CD1c-positive myeloid dendritic cell (primary cell): ENCODE measurements around the gene MYZAP.

Experiments
- DNase-seq: peaks from one replicate; pipeline ENCODE4 v3.0.0-alpha.2; 2016; ENCODE audit errors: extremely low spot score

The MYZAP gene

GRCh38 chr15:57662091-57662744 is 70.5 kb downstream of the MYZAP start:
- DNase-seq: no peak

GRCh38 chr15:57662802-57663201 is 71.1 kb downstream of the MYZAP start:
- no peak for DNase-seq

DNA sequence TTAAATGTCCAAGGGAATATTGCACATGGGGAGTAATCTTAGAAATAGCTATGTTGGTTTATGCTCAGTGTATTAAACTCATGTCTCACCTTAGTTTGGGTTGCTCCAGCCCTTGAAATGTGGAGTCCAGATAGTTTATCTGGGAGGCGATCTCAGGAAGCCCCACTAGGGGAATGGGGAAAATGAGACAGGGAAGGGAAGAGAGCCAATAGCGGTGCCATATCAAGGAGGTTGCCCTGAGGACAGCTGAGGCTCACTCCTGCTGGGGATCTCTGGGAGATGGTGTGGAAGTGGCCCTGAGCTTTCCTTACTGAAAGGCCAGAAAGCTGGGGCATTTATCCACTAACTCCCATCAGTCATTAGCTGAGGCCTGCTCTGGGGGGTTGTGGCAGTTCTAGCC is 71.6 kb downstream of the MYZAP start:
- no peak for DNase-seq

- DNase-seq: no peak
These were observed 73.5 kb downstream of the MYZAP start for GRCh38 chr15:57665194-57665593.

DNA sequence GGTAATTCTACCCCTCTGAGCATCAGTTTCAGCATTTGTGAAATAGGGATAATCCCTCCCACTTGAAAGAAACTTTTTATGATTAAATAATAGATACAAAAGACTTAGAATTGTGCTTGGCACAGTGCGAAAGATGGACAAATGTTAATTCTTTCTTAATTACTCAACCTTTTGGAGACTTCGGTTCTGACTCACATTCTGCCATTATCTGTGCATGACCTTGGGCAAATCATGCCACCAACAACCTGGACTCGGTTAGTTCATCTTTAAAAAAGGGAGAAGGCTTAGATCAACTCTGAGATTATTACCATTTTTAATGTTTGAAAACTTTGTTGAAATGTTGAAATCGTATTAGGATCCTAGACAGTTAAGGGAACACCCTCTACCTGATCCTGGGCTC is 74.2 kb downstream of the MYZAP start:
- no peak for DNase-seq

- no peak for DNase-seq
These were observed 75.6 kb downstream of the MYZAP start for GRCh38 chr15:57667171-57667849.

- DNase-seq: no peak
These were observed 76.3 kb downstream of the MYZAP start for GRCh38 chr15:57668016-57668415.

DNA sequence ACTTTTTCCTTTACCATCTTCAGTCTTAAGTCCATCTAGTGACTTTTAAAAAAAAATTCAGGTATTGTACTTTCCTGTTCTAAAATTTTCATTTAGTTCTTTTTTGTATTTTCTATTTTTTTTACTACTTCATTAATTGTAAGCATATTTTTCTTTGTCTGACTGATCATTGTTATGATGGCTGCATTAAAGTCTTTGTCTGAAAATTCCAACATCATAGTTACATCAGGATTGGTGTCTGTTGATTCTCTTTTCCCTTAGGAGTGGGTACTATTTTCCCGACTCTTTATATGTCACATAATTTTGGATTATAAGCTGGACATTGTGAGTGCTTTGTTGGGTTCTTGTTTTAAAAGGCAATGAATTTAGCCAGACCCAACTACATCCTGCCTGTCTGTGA is 79.9 kb downstream of the MYZAP start:
- DNase-seq: no peak

GRCh38 chr15:57675481-57676181 is 83.9 kb downstream of the MYZAP start:
- DNase-seq: no peak

DNA sequence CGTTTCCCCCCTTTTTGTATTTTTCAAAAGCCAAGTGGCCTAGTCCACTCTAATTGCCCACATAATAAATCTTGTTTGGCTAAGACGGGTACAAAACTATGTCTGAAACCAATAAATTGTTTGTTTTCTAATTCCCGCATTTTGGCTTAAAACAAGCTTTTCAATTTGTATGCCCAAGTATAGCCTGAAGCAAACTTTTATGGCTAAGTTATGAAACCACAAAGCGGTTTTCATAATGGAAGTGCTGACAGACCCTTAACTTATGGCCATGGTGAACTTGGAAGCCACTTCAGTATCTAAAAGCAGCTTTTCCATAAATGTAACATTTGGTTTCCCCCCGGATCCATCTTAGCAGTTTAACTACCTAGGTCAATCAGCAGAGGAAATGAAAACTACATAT is 84.9 kb downstream of the MYZAP start:
- no peak for DNase-seq

GRCh38 chr15:57677204-57677603 is 85.5 kb downstream of the MYZAP start:
- no peak for DNase-seq

GRCh38 chr15:57680021-57680420 is 88.3 kb downstream of the MYZAP start:
- no peak for DNase-seq

DNA sequence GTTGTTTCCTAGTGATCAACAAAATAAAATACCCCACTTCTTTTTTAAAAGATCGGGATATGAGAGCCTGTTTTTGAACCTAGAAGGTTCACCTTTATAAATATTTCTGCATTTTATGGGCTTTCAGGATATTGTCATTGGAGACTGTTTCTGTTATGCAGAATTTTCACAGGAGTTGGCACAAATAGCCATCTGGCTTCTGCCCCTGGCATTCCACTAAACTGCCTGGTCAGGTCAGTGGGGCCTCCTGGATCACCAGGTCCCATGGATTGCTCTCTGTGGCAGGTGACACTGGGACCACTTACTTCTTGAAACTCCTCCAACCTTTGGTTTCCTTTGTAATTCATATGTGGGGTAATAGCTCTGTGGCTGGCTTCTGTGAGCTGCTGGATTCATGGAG is 89.3 kb downstream of the MYZAP start:
- DNase-seq: no peak

GRCh38 chr15:57683481-57683880 is 91.8 kb downstream of the MYZAP start:
- no peak for DNase-seq

DNA sequence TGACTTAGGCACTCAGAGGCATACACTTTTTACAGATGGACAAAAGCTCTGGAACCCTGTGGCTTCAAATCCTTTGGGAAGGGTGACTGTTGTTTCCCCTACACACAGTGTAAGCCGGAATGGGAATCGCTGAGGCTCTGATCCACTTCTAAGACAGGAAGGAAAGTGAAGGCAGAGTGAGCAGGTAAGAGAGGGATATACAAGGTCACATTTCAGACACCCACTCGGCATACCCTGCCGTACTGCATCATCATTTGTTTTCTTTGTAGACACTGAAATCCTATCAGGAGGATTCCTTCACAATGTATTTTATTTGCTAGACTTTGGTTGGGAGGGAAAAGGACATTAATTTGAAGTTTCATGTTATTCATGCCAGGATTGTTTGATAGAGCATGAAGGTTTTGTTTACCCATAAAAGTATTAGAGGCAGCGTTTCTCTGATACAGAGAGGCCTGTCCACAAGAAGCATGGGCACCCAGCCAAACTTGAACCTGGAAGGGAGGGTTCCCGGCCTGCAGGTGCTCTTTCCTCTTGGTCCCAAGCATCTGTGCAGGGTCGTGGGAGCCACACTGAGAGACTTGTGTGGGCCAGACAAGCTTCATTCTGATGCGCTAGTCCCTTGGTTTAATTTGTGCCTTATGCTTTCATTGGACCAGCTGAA is 92.9 kb downstream of the MYZAP start:
- no peak for DNase-seq

- no peak for DNase-seq
These were observed 93.8 kb downstream of the MYZAP start for GRCh38 chr15:57685306-57686095.

DNA sequence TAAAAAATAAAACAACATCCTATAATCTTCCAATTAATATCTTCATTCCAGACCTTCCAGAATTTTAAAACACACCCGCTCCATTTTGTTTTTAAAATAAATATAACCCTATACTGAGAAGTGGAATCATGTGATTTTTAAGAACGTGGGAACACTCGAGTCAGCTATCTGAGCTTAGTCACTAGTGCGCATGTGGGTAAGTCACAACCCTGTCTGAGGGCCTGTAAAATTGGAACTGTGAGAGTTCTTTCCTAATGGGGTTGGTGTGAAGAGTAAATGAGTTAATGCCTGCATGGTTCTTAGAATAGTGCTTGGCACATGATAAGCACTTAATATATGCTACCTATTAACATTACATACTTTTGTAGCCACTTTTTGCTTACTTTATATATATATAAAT is 95.0 kb downstream of the MYZAP start:
- DNase-seq: no peak

GRCh38 chr15:57690341-57690966 is 98.8 kb downstream of the MYZAP start:
- no peak for DNase-seq

GRCh38 chr15:57691082-57691481 is 99.4 kb downstream of the MYZAP start:
- no peak for DNase-seq

GRCh38 chr15:57692709-57693108 is 101.0 kb downstream of the MYZAP start:
- DNase-seq: no peak

GRCh38 chr15:57694279-57694678 is 102.6 kb downstream of the MYZAP start:
- DNase-seq: no peak
